GM10847 (cell line): ENCODE results near the gene PRPH.

ENCODE experiments used
- POLR2A ChIP-seq: IDR thresholded peaks from 2 replicates; pipeline ENCODE4 v1.6.1; 2011; ENCODE audit not compliant: insufficient read length; ENCODE audit errors: extremely low read depth

Gene PRPH

GRCh38 chr12:49295082-49295936 is at the start of gene PRPH:
Gene PRPH, plus strand, starts transcription at chr12:49295147. Its CDS starts 54 bp downstream, at chr12:49295201.
- no peak for TF ChIP-seq POLR2A

- no peak for TF ChIP-seq POLR2A
These were observed 43.6 kb upstream of the PRPH start for GRCh38 chr12:49251357-49251756.

GRCh38 chr12:49253033-49253623 is 41.8 kb upstream of the PRPH start:
- no peak for TF ChIP-seq POLR2A

- TF ChIP-seq POLR2A = no peak
These were observed 38.9 kb upstream of the PRPH start for GRCh38 chr12:49255857-49256637.

GRCh38 chr12:49259452-49259851 is 35.5 kb upstream of the PRPH start:
- TF ChIP-seq POLR2A = no peak

GRCh38 chr12:49260166-49260565 is 34.8 kb upstream of the PRPH start:
- no peak for TF ChIP-seq POLR2A

GRCh38 chr12:49260571-49261363 is 34.2 kb upstream of the PRPH start:
- TF ChIP-seq POLR2A = no peak

- TF ChIP-seq POLR2A = no peak
These were observed 33.2 kb upstream of the PRPH start for GRCh38 chr12:49261721-49262120.

GRCh38 chr12:49263400-49263763 is 31.6 kb upstream of the PRPH start:
- no peak for TF ChIP-seq POLR2A

GRCh38 chr12:49264466-49264872 is 30.5 kb upstream of the PRPH start:
- TF ChIP-seq POLR2A = no peak

- TF ChIP-seq POLR2A = peak; percentile 98
These were observed 29.8 kb upstream of the PRPH start, which contains the start of gene TUBA1C for GRCh38 chr12:49264873-49265792. Gene TUBA1C, plus strand, starts transcription at chr12:49265082. Its CDS starts 100 bp downstream, at chr12:49265182.

GRCh38 chr12:49272790-49273725 is 21.9 kb upstream of the PRPH start:
- TF ChIP-seq POLR2A = no peak

- TF ChIP-seq POLR2A = no peak
These were observed 21.1 kb upstream of the PRPH start for GRCh38 chr12:49273726-49274395.
